GM21619 (cell line): ENCODE results near the gene GLDC.

ENCODE experiments used
- ATAC-seq: cut with Tn5 transposase; IDR thresholded peaks from one replicate; pipeline ENCODE4 v1.9.1; 2021; ENCODE audit not compliant: unreplicated experiment

GLDC gene

GRCh38 chr9:6512085-6512657 lies 133.4 kb downstream of the GLDC start:
- no peak for ATAC-seq

- ATAC-seq: no peak
Measured at GRCh38 chr9:6506571-6506970, 139.0 kb downstream of the GLDC start.

- no peak for ATAC-seq
Measured at GRCh38 chr9:6502399-6502798, 143.1 kb downstream of the GLDC start.

GRCh38 chr9:6501526-6502210 lies 143.9 kb downstream of the GLDC start:
- ATAC-seq: no peak

GRCh38 chr9:6498982-6499381 lies 146.5 kb downstream of the GLDC start:
- ATAC-seq: no peak

GRCh38 chr9:6495466-6495865 lies 150.1 kb downstream of the GLDC start:
- no peak for ATAC-seq

- no peak for ATAC-seq
Measured at GRCh38 chr9:6490863-6491262, 154.7 kb downstream of the GLDC start.

- no peak for ATAC-seq
Measured at GRCh38 chr9:6489099-6489498, 156.4 kb downstream of the GLDC start.

GRCh38 chr9:6488395-6488794 lies 157.1 kb downstream of the GLDC start:
- no peak for ATAC-seq

- no peak for ATAC-seq
Measured at GRCh38 chr9:6484210-6484609, 161.3 kb downstream of the GLDC start.
